ENCODE results near the gene KIAA0753. TPM values are rescaled to one million over a fixed set of nuclear protein-coding genes. Genes with fewer than 3 reads are reported as not detected.

Gene KIAA0753
- total and polyA plus RNA-seq, 2 of the 4 experiments (the other 2 are of a cell fraction): 10.2 to 17.6 TPM

- dilution Hi-C loops (cut with HindIII; ENCODE audit: low sequenced_read_pairs, unreplicated experiment): no loop called here
- DNase-seq: no peak
- no peak overlapping the region for H2AK9ac ChIP-seq (replicated peaks; ENCODE audit: low read depth, low read length, poor library complexity)
- no peak overlapping the region for H2BK120ac ChIP-seq (ENCODE audit: low read depth, low read length)
- ChIA-PET POLR2A (ENCODE audit: unreplicated experiment) (no interaction called here), CTCF (no interaction called here)
- H4K91ac ChIP-seq (ENCODE audit: insufficient read depth, low read depth, low read length): no peak overlapping the region
- WGBS, 2 experiments (ENCODE audit: extremely low coverage in 2 of 2, insufficient read length in 1 of 2): no CpG with 5 or more reads among the region's 17 CpGs
- in situ Hi-C loops (cut with MboI; ENCODE audit: low sequenced_read_pairs): loop anchor here (10.0 kb wide), 3 partner anchors 127 to 347 kb away; partner anchors contain the start of genes RNASEK and TEKT1
- H3K14ac ChIP-seq (replicated peaks; ENCODE audit: low read depth, low read length): no peak overlapping the region
- BruUV-seq (replicated peaks): no TSS peak
- H3K4me3 ChIP-seq (ENCODE audit: insufficient read depth, low read depth, low read length): no peak overlapping the region
- H2AK5ac ChIP-seq (ENCODE audit: low read depth, low read length): no peak overlapping the region
- H4K20me1 ChIP-seq (ENCODE audit: insufficient read depth, low read length): no peaks in the 10 kb centered on the region
- H3K23ac ChIP-seq (ENCODE audit: low read depth, low read length): no peak overlapping the region
- H3K36me3 ChIP-seq (ENCODE audit: control insufficient read depth, insufficient read depth, low read length): no peaks in the 10 kb centered on the region
- no peak overlapping the region for H3K4ac ChIP-seq (ENCODE audit: low read depth, low read length)
- no peak overlapping the region for H2BK15ac ChIP-seq (ENCODE audit: low read depth, low read length)
- H3K56ac ChIP-seq (ENCODE audit: extremely low read depth, insufficient read depth, low read length): no peak overlapping the region
- ATAC-seq (ENCODE audit: low read depth): no peak
- no peaks in the 10 kb centered on the region for H3K9me1 ChIP-seq (ENCODE audit: insufficient read depth, low read length)
- H3K27ac ChIP-seq (ENCODE audit: insufficient read depth, low read length): no peak overlapping the region
- H2BK5ac ChIP-seq (ENCODE audit: low read depth, low read length, poor library complexity, severe bottlenecking): no peak overlapping the region
- no peak overlapping the region for H4K5ac ChIP-seq (ENCODE audit: low read depth, low read length)
- no peaks in the 10 kb centered on the region for H3K4me1 ChIP-seq (ENCODE audit: control insufficient read depth, insufficient read depth, low read length)
- no peak overlapping the region for H2BK20ac ChIP-seq (ENCODE audit: low read depth, low read length)
- intact Hi-C loops (cut with micrococcal nuclease): loop anchor here (10.0 kb wide), 1 partner anchor 87 kb away; the partner anchor contains the start of gene XAF1
- H2AFZ ChIP-seq (replicated peaks; ENCODE audit: low read length, poor library complexity): no peak overlapping the region
- no peaks in the 10 kb centered on the region for H3K79me1 ChIP-seq (ENCODE audit: low read depth in 1 of 2, low read length in 2 of 2)
- H3K4me2 ChIP-seq (ENCODE audit: low read depth, low read length): no peak overlapping the region
- no peak for TF ChIP-seq CTCF (conservative IDR thresholded peaks at IDR 0.05; ENCODE audit: low read depth, low read length)
- TF ChIP-seq MXI1 (IDR thresholded peaks at IDR 0.05; ENCODE audit: borderline replicate concordance, low read depth, low read length): no peak
- peaks cover 20% of the 10 kb centered on the region for H3K27me3 ChIP-seq (ENCODE audit: control insufficient read depth, insufficient read depth, low read length)
- no peak overlapping the region for H3K18ac ChIP-seq (ENCODE audit: low read depth, low read length)
- H4K8ac ChIP-seq (ENCODE audit: low read depth in 2 of 2, low read length in 2 of 2): no peak overlapping the region
- H3K9me3 ChIP-seq (ENCODE audit: control insufficient read depth, insufficient read depth, low read length): no peaks in the 10 kb centered on the region
- H3K9ac ChIP-seq (ENCODE audit: low read depth, low read length): no peak overlapping the region
These were observed 27.7 kb upstream of the KIAA0753 start for GRCh38 chr17:6668219-6668618.
